Measurements from ENCODE around the gene ALDH1A3. TPM values are rescaled to one million over a fixed set of nuclear protein-coding genes. Genes with fewer than 3 reads are reported as not detected.

The ALDH1A3 gene
- total RNA-seq, 1 experiment from 2014 or later, result 983 TPM

DNA sequence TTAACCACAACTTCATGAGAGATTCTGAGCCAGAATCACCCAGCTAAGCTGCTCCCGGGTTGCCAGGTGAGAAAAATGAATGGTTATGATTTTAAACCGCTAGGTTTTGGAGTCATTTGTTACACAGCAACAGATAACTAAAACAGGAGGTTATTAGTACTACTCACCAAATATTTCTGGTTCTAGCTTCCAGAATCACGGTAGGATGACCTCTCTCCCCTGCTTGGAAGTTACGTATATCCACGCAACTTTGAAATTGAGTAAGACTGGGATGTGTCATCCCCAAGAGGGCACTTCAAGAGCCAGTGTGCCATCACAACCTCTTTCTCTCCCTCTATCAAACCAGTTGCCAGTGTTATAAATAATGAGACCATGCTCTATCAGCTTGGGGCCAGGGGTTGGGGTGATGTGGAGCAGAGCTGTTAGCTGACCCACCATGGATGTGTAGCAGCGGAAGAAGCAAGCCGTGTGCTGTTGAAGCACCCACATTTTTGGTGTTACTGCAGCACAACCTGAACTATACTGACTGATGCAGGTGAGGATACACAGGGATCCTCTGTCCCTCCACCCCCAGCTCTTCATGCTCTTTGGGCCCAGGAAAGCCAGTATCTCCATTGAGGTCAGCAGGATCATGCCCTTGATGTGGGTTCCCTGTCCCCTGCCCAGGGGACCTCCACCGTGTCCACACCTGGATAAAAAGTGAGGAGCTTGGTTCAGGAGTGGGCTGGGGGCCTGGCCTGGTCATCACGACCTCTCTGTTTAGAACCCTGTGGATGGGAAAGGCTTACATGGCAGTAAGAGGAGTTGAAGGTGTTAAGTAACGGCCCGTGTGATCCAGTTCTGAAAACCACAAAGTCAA, 19.4 kb upstream of the ALDH1A3 start:
- intact Hi-C loops (cut with micrococcal nuclease; ENCODE audit: unreplicated experiment), result no loop called here
- Mint-ChIP-seq H3K9me3 (ENCODE audit: low read depth, unreplicated experiment) (peaks cover 2% of the 10 kb centered on the region), H3K27ac (ENCODE audit: unreplicated experiment) (no peak overlapping the region), H3K4me3 (ENCODE audit: low read depth, unreplicated experiment) (no peak overlapping the region), H3K4me1 (ENCODE audit: low read depth, unreplicated experiment) (peaks cover 22% of the 10 kb centered on the region), H3K27me3 (ENCODE audit: unreplicated experiment) (no peaks in the 10 kb centered on the region), H3K36me3 (ENCODE audit: insufficient read depth, unreplicated experiment) (peaks cover 23% of the 10 kb centered on the region)
- no peak for DNase-seq
- CTCF ChIA-PET, result no interaction called here
- no TSS peak for BruUV-seq (replicated peaks)
- TF ChIP-seq, protein P1, sequence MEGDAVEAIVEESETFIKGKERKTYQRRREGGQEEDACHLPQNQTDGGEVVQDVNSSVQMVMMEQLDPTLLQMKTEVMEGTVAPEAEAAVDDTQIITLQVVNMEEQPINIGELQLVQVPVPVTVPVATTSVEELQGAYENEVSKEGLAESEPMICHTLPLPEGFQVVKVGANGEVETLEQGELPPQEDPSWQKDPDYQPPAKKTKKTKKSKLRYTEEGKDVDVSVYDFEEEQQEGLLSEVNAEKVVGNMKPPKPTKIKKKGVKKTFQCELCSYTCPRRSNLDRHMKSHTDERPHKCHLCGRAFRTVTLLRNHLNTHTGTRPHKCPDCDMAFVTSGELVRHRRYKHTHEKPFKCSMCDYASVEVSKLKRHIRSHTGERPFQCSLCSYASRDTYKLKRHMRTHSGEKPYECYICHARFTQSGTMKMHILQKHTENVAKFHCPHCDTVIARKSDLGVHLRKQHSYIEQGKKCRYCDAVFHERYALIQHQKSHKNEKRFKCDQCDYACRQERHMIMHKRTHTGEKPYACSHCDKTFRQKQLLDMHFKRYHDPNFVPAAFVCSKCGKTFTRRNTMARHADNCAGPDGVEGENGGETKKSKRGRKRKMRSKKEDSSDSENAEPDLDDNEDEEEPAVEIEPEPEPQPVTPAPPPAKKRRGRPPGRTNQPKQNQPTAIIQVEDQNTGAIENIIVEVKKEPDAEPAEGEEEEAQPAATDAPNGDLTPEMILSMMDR (IDR thresholded peaks at IDR 0.05; ENCODE audit: unreplicated experiment), result no peak

DNA sequence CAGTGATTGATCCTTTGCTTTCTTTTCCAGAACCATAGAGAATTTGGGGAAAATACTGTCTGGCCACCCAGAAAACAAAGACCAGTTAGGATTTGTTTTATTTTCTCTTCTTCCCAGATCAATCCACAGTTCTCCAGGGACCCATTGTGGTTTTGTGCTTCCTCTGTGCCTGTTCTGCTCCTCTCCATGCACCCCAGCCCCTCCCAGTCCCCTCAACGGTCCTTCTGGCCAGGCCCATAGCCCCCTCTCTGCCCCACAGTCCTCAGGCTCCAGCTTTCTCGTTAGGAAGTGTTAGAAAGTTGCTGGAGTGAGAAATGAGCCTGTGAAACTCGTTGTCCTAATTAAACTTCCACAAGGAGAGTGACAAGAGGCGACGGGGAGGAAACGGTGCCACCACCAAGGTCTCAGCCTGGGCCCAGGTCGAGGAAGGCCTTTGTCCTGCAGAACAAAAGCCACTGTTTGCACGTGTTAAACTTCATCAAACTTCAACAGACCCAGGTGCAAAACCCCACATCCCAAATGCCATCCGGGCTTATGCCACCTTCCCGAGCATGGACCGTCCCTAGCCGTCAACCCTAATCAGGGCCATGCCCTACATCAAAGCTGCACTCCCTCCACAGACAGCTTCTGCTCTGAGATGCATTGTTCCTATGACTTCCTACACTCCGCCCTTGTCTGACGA, 18.7 kb upstream of the ALDH1A3 start:
- Mint-ChIP-seq H3K9me3 (ENCODE audit: low read depth, unreplicated experiment) (peaks cover 2% of the 10 kb centered on the region), H3K4me1 (ENCODE audit: low read depth, unreplicated experiment) (peaks cover 22% of the 10 kb centered on the region), H3K4me3 (ENCODE audit: low read depth, unreplicated experiment) (no peak overlapping the region), H3K36me3 (ENCODE audit: insufficient read depth, unreplicated experiment) (peaks cover 19% of the 10 kb centered on the region), H3K27me3 (ENCODE audit: unreplicated experiment) (no peaks in the 10 kb centered on the region), H3K27ac (ENCODE audit: unreplicated experiment) (no peak overlapping the region)
- TF ChIP-seq, protein P1 (IDR thresholded peaks at IDR 0.05; ENCODE audit: unreplicated experiment), result no peak
- no TSS peak for BruUV-seq (replicated peaks)
- intact Hi-C loops (cut with micrococcal nuclease; ENCODE audit: unreplicated experiment), result no loop called here
- DNase-seq, result no peak
- CTCF ChIA-PET, result no interaction called here

DNA sequence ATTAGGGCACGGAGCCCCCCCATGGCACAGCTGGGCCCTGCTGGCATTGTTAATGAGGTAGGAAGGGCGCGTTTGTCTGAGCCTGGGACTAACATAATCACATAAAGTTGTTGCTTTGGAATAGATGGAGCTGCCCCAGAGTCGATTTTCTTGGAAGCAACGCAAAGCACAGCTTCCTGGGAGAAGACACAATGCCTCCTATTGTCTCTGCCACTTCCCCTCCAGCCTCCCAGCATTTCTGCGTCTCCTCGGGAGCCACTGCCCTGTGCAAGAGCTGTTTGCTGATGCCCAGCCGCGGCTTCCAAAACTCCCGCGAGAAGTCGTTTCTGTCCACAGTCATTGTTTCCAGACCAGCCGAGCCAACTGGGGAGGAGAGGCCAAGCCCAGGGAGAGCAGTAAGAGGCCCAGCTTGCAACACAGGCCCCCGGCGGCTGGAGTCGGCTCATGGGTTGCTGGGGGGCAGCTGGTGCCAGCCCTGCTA, 18.1 kb upstream of the ALDH1A3 start:
- no peak for DNase-seq
- H3K4me1 Mint-ChIP-seq (ENCODE audit: low read depth, unreplicated experiment), result peaks cover 21% of the 10 kb centered on the region
- H3K27ac Mint-ChIP-seq (ENCODE audit: unreplicated experiment), result no peak overlapping the region
- intact Hi-C loops (cut with micrococcal nuclease; ENCODE audit: unreplicated experiment), result no loop called here
- H3K27me3 Mint-ChIP-seq (ENCODE audit: unreplicated experiment), result no peaks in the 10 kb centered on the region
- no peak overlapping the region for H3K4me3 Mint-ChIP-seq (ENCODE audit: low read depth, unreplicated experiment)
- TF ChIP-seq, protein P1 (IDR thresholded peaks at IDR 0.05; ENCODE audit: unreplicated experiment), result no peak
- H3K9me3 Mint-ChIP-seq (ENCODE audit: low read depth, unreplicated experiment), result peaks cover 2% of the 10 kb centered on the region
- H3K36me3 Mint-ChIP-seq (ENCODE audit: insufficient read depth, unreplicated experiment), result peaks cover 14% of the 10 kb centered on the region
- CTCF ChIA-PET, result no interaction called here
- BruUV-seq (replicated peaks), result no TSS peak

DNA sequence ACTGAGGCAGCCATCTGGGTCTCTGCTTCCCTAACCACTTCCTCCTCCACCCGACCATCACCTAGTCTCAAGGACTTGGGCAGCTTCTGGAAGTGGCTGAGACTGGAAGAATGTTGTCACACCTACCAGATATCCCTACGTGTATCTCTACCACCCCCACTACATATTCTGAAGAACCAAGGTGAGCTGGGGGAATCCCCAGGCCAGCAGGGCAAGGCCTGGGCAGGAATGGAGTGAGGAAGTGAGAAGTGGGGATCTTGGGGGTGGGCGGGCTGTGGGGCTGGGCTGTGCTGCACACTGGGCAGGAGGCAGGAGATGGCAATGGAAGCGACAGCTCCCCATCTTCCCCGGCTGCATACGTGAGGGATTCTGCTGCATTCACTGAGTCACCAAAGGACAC, 17.5 kb upstream of the ALDH1A3 start:
- Mint-ChIP-seq H3K4me3 (ENCODE audit: low read depth, unreplicated experiment) (no peak overlapping the region), H3K27ac (ENCODE audit: unreplicated experiment) (no peak overlapping the region), H3K9me3 (ENCODE audit: low read depth, unreplicated experiment) (peaks cover 2% of the 10 kb centered on the region), H3K27me3 (ENCODE audit: unreplicated experiment) (no peaks in the 10 kb centered on the region), H3K36me3 (ENCODE audit: insufficient read depth, unreplicated experiment) (peaks cover 10% of the 10 kb centered on the region), H3K4me1 (ENCODE audit: low read depth, unreplicated experiment) (peaks cover 15% of the 10 kb centered on the region)
- CTCF ChIA-PET, result no interaction called here
- no TSS peak for BruUV-seq (replicated peaks)
- intact Hi-C loops (cut with micrococcal nuclease; ENCODE audit: unreplicated experiment), result no loop called here
- DNase-seq, result no peak
- TF ChIP-seq, protein P1 (IDR thresholded peaks at IDR 0.05; ENCODE audit: unreplicated experiment), result no peak
